ENCODE results near the gene ISLR2.

The ISLR2 gene

GRCh38 chr15:74129586-74130154 lies 716 bp upstream of the ISLR2 start:
- no peak for DNase-seq

- no peak for DNase-seq
Measured at GRCh38 chr15:74130849-74131627, 652 bp downstream of the ISLR2 start.

GRCh38 chr15:74131628-74132413 lies 1.4 kb downstream of the ISLR2 start:
- DNase-seq = no peak

GRCh38 chr15:74132681-74133651 lies 2.6 kb downstream of the ISLR2 start:
- no peak for DNase-seq

DNA sequence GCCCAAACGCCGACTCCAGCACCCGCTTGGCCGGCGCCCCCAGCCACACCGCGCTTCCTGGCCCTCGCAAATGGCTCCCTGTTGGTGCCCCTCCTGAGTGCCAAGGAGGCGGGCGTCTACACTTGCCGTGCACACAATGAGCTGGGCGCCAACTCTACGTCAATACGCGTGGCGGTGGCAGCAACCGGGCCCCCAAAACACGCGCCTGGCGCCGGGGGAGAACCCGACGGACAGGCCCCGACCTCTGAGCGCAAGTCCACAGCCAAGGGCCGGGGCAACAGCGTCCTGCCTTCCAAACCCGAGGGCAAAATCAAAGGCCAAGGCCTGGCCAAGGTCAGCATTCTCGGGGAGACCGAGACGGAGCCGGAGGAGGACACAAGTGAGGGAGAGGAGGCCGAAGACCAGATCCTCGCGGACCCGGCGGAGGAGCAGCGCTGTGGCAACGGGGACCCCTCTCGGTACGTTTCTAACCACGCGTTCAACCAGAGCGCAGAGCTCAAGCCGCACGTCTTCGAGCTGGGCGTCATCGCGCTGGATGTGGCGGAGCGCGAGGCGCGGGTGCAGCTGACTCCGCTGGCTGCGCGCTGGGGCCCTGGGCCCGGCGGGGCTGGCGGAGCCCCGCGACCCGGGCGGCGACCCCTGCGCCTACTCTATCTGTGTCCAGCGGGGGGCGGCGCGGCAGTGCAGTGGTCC lies 3.5 kb downstream of the ISLR2 start:
- DNase-seq = no peak

DNA sequence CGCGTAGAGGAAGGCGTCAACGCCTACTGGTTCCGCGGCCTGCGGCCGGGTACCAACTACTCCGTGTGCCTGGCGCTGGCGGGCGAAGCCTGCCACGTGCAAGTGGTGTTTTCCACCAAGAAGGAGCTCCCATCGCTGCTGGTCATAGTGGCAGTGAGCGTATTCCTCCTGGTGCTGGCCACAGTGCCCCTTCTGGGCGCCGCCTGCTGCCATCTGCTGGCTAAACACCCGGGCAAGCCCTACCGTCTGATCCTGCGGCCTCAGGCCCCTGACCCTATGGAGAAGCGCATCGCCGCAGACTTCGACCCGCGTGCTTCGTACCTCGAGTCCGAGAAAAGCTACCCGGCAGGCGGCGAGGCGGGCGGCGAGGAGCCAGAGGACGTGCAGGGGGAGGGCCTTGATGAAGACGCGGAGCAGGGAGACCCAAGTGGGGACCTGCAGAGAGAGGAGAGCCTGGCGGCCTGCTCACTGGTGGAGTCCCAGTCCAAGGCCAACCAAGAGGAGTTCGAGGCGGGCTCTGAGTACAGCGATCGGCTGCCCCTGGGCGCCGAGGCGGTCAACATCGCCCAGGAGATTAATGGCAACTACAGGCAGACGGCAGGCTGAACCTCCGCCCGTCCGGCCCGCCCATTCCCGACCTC lies 4.1 kb downstream of the ISLR2 start:
- DNase-seq = no peak

DNA sequence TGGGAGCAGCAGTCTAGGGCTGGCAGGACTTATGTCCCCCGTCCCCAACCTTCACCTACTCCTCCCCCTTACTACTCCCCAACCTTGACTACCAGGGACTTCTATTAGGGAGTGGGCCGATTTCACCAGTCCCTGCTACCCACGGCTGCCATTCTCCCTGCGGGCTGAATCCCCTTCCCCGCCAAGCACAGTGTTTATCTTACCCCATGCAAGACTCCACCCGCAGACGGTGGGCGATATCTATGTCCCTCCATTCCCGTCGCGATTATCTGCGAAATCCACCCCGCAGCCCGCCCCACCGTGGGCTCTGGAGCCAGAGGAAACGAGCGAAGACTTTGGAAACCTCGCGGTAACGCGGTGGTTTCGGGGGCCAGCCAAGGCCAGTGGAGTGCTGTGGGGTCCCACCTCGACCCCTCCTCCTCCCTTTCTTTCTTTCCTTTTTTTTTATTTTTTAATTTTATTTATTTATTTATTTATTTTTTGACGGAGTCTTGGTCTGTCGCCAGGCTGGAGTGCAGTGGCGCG lies 4.7 kb downstream of the ISLR2 start:
- no peak for DNase-seq

GRCh38 chr15:74136540-74136813 lies 6.1 kb downstream of the ISLR2 start:
- DNase-seq = no peak

- DNase-seq = no peak
Measured at GRCh38 chr15:74136814-74137536, 6.6 kb downstream of the ISLR2 start.

- no peak for DNase-seq
Measured at GRCh38 chr15:74137537-74137894, 7.1 kb downstream of the ISLR2 start.

DNA sequence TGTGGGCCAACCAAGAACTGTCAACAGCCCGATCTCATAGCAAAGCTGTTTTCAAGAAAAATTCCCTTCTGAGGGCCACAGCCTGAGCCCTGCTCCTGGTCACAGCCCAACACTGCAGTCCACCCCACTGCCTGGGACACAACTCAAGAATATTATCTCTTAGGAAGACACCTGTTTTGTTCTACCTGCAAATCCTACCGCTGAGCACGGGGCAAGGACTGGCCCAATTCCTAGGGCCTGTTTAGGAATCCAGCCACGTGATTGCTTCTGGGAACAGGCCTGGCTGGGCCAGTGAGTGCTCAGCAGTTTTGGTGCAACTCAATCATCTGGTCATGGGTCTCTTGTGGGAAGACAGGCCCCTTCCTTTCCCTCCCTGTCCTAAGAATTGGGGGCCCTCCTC lies 8.3 kb downstream of the ISLR2 start:
- DNase-seq = no peak

DNA sequence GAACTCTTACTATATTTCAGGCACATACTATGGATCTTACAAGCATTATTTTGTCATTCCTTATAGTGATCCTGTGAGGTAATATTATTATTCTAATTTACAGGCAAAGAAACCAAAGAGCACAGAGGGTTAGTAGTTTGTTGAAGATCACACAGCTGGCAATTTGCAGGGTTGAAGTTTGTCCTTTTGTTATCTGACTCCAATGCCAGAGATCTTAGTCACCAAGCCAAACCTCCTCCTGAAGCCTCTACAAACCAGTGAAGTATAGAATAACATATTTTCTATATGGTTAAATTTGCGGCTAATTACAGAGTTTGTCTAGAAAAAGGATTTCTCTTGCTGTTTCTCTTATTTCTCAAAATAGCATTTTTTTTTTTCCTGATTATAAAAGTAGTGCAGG lies 11.2 kb downstream of the ISLR2 start:
- DNase-seq = no peak

DNA sequence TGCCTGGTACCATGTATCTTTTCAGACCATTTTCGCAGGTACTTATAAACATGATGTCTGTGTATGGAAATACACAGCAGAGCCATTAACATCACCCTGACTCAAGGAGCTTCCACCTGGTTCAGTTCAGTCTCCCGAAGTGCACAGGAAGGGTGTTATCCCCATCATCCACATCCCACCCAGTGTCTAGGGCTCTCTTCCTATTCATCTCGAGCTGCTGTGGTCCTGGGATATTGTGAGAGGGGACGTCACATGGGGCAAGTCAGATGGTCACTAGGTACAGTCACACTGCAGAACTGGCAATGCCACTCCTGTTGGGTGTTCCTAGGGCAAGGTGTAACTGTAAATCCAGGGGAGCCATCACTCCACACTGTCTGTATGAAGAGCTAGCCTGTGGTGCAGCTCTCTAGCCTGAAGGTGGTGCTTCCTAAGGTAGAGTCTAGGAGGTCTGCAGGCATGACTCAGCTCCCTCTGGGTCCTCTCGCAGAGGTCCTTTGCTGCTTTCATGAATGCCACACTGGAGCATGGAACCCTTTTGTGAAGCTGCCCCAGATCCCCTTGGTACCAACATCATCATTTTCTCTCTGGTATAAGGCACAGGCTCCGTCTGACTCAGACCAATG lies 13.9 kb downstream of the ISLR2 start:
- no peak for DNase-seq

- no peak for DNase-seq
Measured at GRCh38 chr15:74146277-74146800, 16.0 kb downstream of the ISLR2 start.

GRCh38 chr15:74147051-74147450 lies 16.7 kb downstream of the ISLR2 start:
- DNase-seq = no peak

- no peak for DNase-seq
Measured at GRCh38 chr15:74155766-74156417, 25.5 kb downstream of the ISLR2 start.

GRCh38 chr15:74156678-74157411 lies 26.5 kb downstream of the ISLR2 start:
- DNase-seq = no peak

- DNase-seq = no peak
Measured at GRCh38 chr15:74157868-74158827, 27.8 kb downstream of the ISLR2 start.

Measured in stimulated activated CD4-positive, alpha-beta T cell treated with anti-CD3 and anti-CD28 coated beads, Interleukin-4, amount 100 ng/mL, for 1 hour (primary cell).